ENCODE measurements around the gene FFAR4.

GRCh38 chr10:93577565-93577964, 11.1 kb downstream of the FFAR4 start:
- TF ChIP-seq BHLHE40 (IDR thresholded peaks at IDR 0.05; ENCODE audit: borderline replicate concordance) = no peak
- TF ChIP-seq HDGF (IDR thresholded peaks at IDR 0.05; ENCODE audit: borderline replicate concordance) = no peak
- TF ChIP-seq FOXM1 (IDR thresholded peaks at IDR 0.05; ENCODE audit: borderline replicate concordance) = no peak
